GM23338 (cell line): Measurements from ENCODE around the gene MIER2. TPM values are rescaled to one million over a fixed set of nuclear protein-coding genes. Genes with fewer than 3 reads are reported as not detected.

Experiments
- ATAC-seq: fragments of 200-7000 bp; cut with Tn5 transposase; 3 replicates; pipeline ENCODE4 v1.9.1; 2020
- DNase-seq: peaks from one replicate; pipeline ENCODE4 v3.0.0-alpha.2; 2015; ENCODE audit warnings: low spot score
- H2AFZ ChIP-seq: fragments of 200-600 bp; sonication (generic); 2 replicates; pipeline ENCODE4 v1.8.0; 2016; ENCODE audit warnings: antibody characterized with exemption, mild to moderate bottlenecking, moderate library complexity
- H3F3A ChIP-seq: fragments of 200-600 bp; sonication (generic); replicated peaks from 2 replicates; pipeline ENCODE4 v1.8.0; 2017; ENCODE audit warnings: antibody characterized with exemption, mixed run types, low read depth
- H3K27ac ChIP-seq: fragments of 200-600 bp; sonication (generic); 2 replicates; pipeline ENCODE4 v1.6.1; 2016; ENCODE audit warnings: low read depth
- H3K27me3 ChIP-seq: fragments of 200-600 bp; sonication (generic); 2 replicates; pipeline ENCODE4 v1.8.0; 2016; ENCODE audit warnings: mild to moderate bottlenecking, mixed run types, moderate library complexity; ENCODE audit not compliant: insufficient read depth
- H3K36me3 ChIP-seq: fragments of 200-600 bp; sonication (generic); 2 replicates; pipeline ENCODE4 v1.8.0; 2016; ENCODE audit warnings: mild to moderate bottlenecking; ENCODE audit not compliant: insufficient read depth
- H3K4me1 ChIP-seq: fragments of 200-600 bp; sonication (generic); 2 replicates; pipeline ENCODE4 v1.8.0; 2016; ENCODE audit warnings: mild to moderate bottlenecking, moderate library complexity; ENCODE audit not compliant: insufficient read depth
- H3K4me2 ChIP-seq: fragments of 200-600 bp; sonication (generic); 2 replicates; pipeline ENCODE4 v1.7.1; 2017; ENCODE audit warnings: mixed run types
- H3K4me3 ChIP-seq: fragments of 200-600 bp; sonication (generic); 2 replicates; pipeline ENCODE4 v1.6.1; 2016; ENCODE audit warnings: mixed run types
- H3K79me2 ChIP-seq: fragments of 200-600 bp; sonication (generic); replicated peaks from 2 replicates; pipeline ENCODE4 v1.8.0; 2017; ENCODE audit warnings: mild to moderate bottlenecking; ENCODE audit not compliant: insufficient read depth
- H3K9me2 ChIP-seq: fragments of 200-600 bp; sonication (generic); 2 replicates; pipeline ENCODE4 v1.8.0; 2017; ENCODE audit not compliant: insufficient read depth
- H4K20me1 ChIP-seq: fragments of 200-600 bp; sonication (generic); replicated peaks from 2 replicates; pipeline ENCODE4 v1.8.0; 2017; ENCODE audit warnings: mild to moderate bottlenecking; ENCODE audit not compliant: insufficient read depth
- H3K27ac Mint-ChIP-seq: 2 replicates; pipeline ENCODE4 v1.8.0; 2020; ENCODE audit warnings: inconsistent platforms, mild to moderate bottlenecking, moderate library complexity, mixed read lengths
- H3K27me3 Mint-ChIP-seq: 3 replicates; pipeline ENCODE4 v1.8.0; 2022; ENCODE audit warnings: low read depth, mild to moderate bottlenecking, moderate library complexity, mixed read lengths, inconsistent platforms; ENCODE audit not compliant: insufficient read depth, poor library complexity
- H3K36me3 Mint-ChIP-seq: 3 replicates; pipeline ENCODE4 v1.8.0; 2021; ENCODE audit warnings: low read depth, mild to moderate bottlenecking, inconsistent platforms, moderate library complexity, mixed read lengths
- H3K4me1 Mint-ChIP-seq: 3 replicates; pipeline ENCODE4 v1.8.0; 2020; ENCODE audit warnings: mild to moderate bottlenecking, inconsistent platforms, mixed read lengths
- H3K4me3 Mint-ChIP-seq: 3 replicates; pipeline ENCODE4 v1.8.0; 2021; ENCODE audit warnings: moderate library complexity, mild to moderate bottlenecking, inconsistent platforms, mixed read lengths
- H3K9me3 Mint-ChIP-seq: 3 replicates; pipeline ENCODE4 v1.8.0; 2020; ENCODE audit warnings: moderate library complexity, mild to moderate bottlenecking, inconsistent platforms, mixed read lengths
- EZH2 ChIP-seq: fragments of 200-600 bp; sonication (generic); IDR thresholded peaks from one replicate; pipeline ENCODE4 v1.8.0; 2017; ENCODE audit warnings: antibody characterized with exemption, mild to moderate bottlenecking, low read depth; ENCODE audit not compliant: unreplicated experiment
- EZH2phosphoT487 ChIP-seq: fragments of 200-600 bp; sonication (generic); IDR thresholded peaks from one replicate; pipeline ENCODE4 v1.8.1; 2018; ENCODE audit warnings: antibody characterized with exemption; ENCODE audit not compliant: unreplicated experiment
- JUNB ChIP-seq: IDR thresholded peaks from one replicate; pipeline ENCODE4 v1.6.1; 2016; ENCODE audit warnings: antibody characterized with exemption; ENCODE audit not compliant: unreplicated experiment
- NANOG ChIP-seq: IDR thresholded peaks from 2 replicates; pipeline ENCODE4 v1.6.1; 2016; ENCODE audit warnings: antibody characterized with exemption, borderline replicate concordance
- STAT1 ChIP-seq: IDR thresholded peaks from one replicate; pipeline ENCODE4 v1.6.1; 2016; ENCODE audit warnings: antibody characterized with exemption; ENCODE audit not compliant: unreplicated experiment
- ZNF114 ChIP-seq: fragments of 250-450 bp; sonication (Bioruptor Pico); IDR thresholded peaks from 2 replicates; pipeline ENCODE4 v1.5.0; 2020; ENCODE audit warnings: mild to moderate bottlenecking, moderate library complexity
- ZNF331 ChIP-seq: fragments of 250-450 bp; sonication (Bioruptor Pico); IDR thresholded peaks from 2 replicates; pipeline ENCODE4 v1.5.0; 2020; ENCODE audit warnings: low read depth, mild to moderate bottlenecking, moderate library complexity
- polyA plus RNA-seq: library from polyadenylated mRNA; unstranded; fragments of >200 nt; fragmentation: Nextera tagmentation; extraction: Ambion mirVana; gene quantifications from 2 replicates; pipeline ENCODE4 v1.2.1, GENCODE V29; 2016
- total RNA-seq: library from RNA; depleted of rRNA; stranded (reverse); fragments of >200 nt; shearing (Covaris generic); gene quantifications from 2 replicates; pipeline ENCODE4 v1.2.3, GENCODE V29; 2014
- TF ChIP-seq, protein P1 (sequence below): fragments of 250-450 bp; sonication (Bioruptor Pico); IDR thresholded peaks from 2 replicates; pipeline ENCODE4 v1.5.0; 2020; ENCODE audit warnings: mild to moderate bottlenecking, moderate library complexity
- TF ChIP-seq, protein P2 (sequence below), 2 experiments: fragments of 200-600 bp in 1 of 2; sonication (generic) in 1 of 2; conservative IDR thresholded peaks; 2 replicates each; pipeline versions ENCODE4 v1.5.1 to v1.6.1; 2016 to 2017; ENCODE audit warnings: antibody characterized with exemption in 2 of 2, low read depth in 2 of 2, mild to moderate bottlenecking in 2 of 2, moderate library complexity in 1 of 2
- TF ChIP-seq, protein P3 (sequence below): IDR thresholded peaks from 2 replicates; pipeline ENCODE4 v1.6.1; 2016; ENCODE audit warnings: antibody characterized with exemption
- TF ChIP-seq, protein P4 (sequence below): IDR thresholded peaks from one replicate; pipeline ENCODE4 v1.6.1; 2018; ENCODE audit warnings: antibody characterized with exemption; ENCODE audit not compliant: unreplicated experiment

MIER2 gene
- total and polyA plus RNA-seq, 2 experiments from 2014 or later: 30.2 to 37.9 TPM

DNA sequence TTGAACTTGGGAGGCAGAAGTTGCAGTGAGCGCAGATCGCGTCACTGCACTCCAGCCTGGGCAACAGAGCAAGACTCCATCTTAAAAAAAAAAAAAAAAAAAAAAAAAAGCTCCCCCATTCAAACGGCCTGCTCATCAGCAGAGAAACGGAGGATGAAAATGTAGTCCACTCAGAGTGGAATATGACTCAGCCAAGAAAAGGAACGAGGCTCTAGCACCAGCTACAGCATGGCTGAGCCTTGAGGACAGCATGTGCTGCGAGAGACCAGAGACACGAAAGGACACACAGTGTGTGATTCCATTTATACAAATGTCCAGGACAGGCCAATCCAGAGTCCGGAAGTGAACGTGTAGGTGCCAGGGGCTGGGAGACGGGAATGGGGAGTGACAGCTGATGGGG is 18.1 kb upstream of the MIER2 start (continued):
- TF ChIP-seq, protein P1, sequence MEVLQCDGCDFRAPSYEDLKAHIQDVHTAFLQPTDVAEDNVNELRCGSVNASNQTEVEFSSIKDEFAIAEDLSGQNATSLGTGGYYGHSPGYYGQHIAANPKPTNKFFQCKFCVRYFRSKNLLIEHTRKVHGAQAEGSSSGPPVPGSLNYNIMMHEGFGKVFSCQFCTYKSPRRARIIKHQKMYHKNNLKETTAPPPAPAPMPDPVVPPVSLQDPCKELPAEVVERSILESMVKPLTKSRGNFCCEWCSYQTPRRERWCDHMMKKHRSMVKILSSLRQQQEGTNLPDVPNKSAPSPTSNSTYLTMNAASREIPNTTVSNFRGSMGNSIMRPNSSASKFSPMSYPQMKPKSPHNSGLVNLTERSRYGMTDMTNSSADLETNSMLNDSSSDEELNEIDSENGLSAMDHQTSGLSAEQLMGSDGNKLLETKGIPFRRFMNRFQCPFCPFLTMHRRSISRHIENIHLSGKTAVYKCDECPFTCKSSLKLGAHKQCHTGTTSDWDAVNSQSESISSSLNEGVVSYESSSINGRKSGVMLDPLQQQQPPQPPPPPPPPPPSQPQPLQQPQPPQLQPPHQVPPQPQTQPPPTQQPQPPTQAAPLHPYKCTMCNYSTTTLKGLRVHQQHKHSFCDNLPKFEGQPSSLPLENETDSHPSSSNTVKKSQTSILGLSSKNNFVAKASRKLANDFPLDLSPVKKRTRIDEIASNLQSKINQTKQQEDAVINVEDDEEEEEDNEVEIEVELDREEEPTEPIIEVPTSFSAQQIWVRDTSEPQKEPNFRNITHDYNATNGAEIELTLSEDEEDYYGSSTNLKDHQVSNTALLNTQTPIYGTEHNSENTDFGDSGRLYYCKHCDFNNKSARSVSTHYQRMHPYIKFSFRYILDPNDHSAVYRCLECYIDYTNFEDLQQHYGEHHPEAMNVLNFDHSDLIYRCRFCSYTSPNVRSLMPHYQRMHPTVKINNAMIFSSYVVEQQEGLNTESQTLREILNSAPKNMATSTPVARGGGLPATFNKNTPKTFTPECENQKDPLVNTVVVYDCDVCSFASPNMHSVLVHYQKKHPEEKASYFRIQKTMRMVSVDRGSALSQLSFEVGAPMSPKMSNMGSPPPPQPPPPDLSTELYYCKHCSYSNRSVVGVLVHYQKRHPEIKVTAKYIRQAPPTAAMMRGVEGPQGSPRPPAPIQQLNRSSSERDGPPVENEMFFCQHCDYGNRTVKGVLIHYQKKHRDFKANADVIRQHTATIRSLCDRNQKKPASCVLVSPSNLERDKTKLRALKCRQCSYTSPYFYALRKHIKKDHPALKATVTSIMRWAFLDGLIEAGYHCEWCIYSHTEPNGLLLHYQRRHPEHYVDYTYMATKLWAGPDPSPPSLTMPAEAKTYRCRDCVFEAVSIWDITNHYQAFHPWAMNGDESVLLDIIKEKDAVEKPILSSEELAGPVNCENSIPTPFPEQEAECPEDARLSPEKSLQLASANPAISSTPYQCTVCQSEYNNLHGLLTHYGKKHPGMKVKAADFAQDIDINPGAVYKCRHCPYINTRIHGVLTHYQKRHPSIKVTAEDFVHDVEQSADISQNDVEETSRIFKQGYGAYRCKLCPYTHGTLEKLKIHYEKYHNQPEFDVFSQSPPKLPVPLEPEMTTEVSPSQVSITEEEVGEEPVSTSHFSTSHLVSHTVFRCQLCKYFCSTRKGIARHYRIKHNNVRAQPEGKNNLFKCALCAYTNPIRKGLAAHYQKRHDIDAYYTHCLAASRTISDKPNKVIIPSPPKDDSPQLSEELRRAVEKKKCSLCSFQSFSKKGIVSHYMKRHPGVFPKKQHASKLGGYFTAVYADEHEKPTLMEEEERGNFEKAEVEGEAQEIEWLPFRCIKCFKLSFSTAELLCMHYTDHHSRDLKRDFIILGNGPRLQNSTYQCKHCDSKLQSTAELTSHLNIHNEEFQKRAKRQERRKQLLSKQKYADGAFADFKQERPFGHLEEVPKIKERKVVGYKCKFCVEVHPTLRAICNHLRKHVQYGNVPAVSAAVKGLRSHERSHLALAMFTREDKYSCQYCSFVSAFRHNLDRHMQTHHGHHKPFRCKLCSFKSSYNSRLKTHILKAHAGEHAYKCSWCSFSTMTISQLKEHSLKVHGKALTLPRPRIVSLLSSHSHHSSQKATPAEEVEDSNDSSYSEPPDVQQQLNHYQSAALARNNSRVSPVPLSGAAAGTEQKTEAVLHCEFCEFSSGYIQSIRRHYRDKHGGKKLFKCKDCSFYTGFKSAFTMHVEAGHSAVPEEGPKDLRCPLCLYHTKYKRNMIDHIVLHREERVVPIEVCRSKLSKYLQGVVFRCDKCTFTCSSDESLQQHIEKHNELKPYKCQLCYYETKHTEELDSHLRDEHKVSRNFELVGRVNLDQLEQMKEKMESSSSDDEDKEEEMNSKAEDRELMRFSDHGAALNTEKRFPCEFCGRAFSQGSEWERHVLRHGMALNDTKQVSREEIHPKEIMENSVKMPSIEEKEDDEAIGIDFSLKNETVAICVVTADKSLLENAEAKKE (CRISPR knock-in tag): no peak
- TF ChIP-seq ZNF331 (CRISPR knock-in tag) (no peak), EZH2 (no peak), NANOG (no peak), EZH2phosphoT487 (no peak)

DNA sequence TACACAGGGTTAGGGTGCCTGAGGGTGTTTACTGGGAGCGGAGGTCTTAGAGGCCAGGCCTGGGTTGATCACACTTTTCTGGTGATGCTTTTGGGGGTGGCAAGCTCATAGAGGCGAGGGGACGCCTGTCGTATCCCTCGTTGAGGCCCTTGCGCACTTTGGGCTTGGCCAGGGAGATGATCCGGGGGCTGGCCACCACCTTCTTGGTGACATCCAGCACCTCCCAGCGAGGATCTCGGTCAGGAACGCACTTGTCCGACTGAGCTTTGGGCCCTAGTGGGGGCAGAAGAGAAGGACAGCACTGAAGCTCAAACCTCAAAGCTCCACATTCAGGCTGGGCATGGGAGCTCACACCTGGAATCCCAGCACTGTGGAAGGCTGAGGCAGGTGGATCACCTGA is 17.6 kb upstream of the MIER2 start:
- no peak overlapping the region for H3K4me3 Mint-ChIP-seq
- H3K36me3 Mint-ChIP-seq: no peaks in the 10 kb centered on the region; the same call in 1 of the 3 replicates
- Histone ChIP-seq H3K79me2 (no peaks in the 10 kb centered on the region), H2AFZ (no peak overlapping the region), H3K27ac (no peak overlapping the region), H3K4me2 (no peak overlapping the region), H4K20me1 (no peaks in the 10 kb centered on the region), H3K4me1 (no peaks in the 10 kb centered on the region), H3F3A (no peaks in the 10 kb centered on the region), H3K27me3 (no peaks in the 10 kb centered on the region), H3K9me2 (no peaks in the 10 kb centered on the region), H3K4me3 (no peak overlapping the region), H3K36me3 (no peaks in the 10 kb centered on the region)
- no peak overlapping the region for H3K27ac Mint-ChIP-seq
- ATAC-seq (no peak), DNase-seq (no peak)
- no peaks in the 10 kb centered on the region for H3K4me1 Mint-ChIP-seq
- TF ChIP-seq, protein P2, sequence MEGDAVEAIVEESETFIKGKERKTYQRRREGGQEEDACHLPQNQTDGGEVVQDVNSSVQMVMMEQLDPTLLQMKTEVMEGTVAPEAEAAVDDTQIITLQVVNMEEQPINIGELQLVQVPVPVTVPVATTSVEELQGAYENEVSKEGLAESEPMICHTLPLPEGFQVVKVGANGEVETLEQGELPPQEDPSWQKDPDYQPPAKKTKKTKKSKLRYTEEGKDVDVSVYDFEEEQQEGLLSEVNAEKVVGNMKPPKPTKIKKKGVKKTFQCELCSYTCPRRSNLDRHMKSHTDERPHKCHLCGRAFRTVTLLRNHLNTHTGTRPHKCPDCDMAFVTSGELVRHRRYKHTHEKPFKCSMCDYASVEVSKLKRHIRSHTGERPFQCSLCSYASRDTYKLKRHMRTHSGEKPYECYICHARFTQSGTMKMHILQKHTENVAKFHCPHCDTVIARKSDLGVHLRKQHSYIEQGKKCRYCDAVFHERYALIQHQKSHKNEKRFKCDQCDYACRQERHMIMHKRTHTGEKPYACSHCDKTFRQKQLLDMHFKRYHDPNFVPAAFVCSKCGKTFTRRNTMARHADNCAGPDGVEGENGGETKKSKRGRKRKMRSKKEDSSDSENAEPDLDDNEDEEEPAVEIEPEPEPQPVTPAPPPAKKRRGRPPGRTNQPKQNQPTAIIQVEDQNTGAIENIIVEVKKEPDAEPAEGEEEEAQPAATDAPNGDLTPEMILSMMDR (conservative IDR thresholded peaks at IDR 0.05; ENCODE audit: low read depth in 2 of 2): no peak
- TF ChIP-seq ZNF331 (CRISPR knock-in tag) (no peak), EZH2phosphoT487 (no peak), EZH2 (no peak), ZNF114 (no peak), NANOG (no peak), JUNB (no peak), STAT1 (no peak)
- TF ChIP-seq, protein P3, sequence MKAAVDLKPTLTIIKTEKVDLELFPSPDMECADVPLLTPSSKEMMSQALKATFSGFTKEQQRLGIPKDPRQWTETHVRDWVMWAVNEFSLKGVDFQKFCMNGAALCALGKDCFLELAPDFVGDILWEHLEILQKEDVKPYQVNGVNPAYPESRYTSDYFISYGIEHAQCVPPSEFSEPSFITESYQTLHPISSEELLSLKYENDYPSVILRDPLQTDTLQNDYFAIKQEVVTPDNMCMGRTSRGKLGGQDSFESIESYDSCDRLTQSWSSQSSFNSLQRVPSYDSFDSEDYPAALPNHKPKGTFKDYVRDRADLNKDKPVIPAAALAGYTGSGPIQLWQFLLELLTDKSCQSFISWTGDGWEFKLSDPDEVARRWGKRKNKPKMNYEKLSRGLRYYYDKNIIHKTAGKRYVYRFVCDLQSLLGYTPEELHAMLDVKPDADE: no peak
- TF ChIP-seq, protein P4, sequence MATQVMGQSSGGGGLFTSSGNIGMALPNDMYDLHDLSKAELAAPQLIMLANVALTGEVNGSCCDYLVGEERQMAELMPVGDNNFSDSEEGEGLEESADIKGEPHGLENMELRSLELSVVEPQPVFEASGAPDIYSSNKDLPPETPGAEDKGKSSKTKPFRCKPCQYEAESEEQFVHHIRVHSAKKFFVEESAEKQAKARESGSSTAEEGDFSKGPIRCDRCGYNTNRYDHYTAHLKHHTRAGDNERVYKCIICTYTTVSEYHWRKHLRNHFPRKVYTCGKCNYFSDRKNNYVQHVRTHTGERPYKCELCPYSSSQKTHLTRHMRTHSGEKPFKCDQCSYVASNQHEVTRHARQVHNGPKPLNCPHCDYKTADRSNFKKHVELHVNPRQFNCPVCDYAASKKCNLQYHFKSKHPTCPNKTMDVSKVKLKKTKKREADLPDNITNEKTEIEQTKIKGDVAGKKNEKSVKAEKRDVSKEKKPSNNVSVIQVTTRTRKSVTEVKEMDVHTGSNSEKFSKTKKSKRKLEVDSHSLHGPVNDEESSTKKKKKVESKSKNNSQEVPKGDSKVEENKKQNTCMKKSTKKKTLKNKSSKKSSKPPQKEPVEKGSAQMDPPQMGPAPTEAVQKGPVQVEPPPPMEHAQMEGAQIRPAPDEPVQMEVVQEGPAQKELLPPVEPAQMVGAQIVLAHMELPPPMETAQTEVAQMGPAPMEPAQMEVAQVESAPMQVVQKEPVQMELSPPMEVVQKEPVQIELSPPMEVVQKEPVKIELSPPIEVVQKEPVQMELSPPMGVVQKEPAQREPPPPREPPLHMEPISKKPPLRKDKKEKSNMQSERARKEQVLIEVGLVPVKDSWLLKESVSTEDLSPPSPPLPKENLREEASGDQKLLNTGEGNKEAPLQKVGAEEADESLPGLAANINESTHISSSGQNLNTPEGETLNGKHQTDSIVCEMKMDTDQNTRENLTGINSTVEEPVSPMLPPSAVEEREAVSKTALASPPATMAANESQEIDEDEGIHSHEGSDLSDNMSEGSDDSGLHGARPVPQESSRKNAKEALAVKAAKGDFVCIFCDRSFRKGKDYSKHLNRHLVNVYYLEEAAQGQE: no peak
- peaks cover 17% of the 10 kb centered on the region; the same call in 2 of the 3 replicates for H3K9me3 Mint-ChIP-seq
- H3K27me3 Mint-ChIP-seq: peaks cover 6% of the 10 kb centered on the region
